ENCODE data around the gene CHST11. TPM values are rescaled to one million over a fixed set of nuclear protein-coding genes. Genes with fewer than 3 reads are reported as not detected.

Gene CHST11
- total RNA-seq, 2 donors from 2014 or later: 2.9 to 4.9 TPM

DNA sequence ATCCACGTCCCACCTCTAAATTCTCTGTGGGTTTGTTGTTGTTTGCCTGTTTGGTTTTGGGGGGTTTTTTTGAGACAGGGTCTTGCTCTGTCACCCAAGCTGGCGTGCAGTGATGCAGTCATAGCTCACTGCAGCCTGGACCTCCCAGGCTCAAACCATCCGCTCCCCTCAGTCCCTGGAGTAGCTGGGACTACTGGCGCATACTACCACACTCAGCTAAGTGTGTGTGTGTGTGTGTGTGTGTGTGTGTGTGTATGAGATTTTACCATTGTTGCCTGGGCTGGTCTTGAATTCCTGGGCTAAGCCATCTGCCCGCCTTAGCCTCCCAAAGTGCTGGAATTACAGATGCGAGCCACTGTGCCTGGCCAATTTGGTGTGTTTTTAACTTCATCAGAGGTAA, 265.2 kb downstream of the CHST11 start:
- Histone ChIP-seq H3K27me3 (no peaks in the 10 kb centered on the region), H3K4me1 (no peaks in the 10 kb centered on the region), H3K36me3 (no peaks in the 10 kb centered on the region), H3K9ac (ENCODE audit: low read depth in 2 of 2, low read length in 2 of 2) (no peak overlapping the region), H3K27ac (no peak overlapping the region), H3K9me3 (no peaks in the 10 kb centered on the region), H3K4me3 (no peak overlapping the region)
- intact Hi-C loops (cut with DNase I): no loop called here
- TF ChIP-seq, protein P1, sequence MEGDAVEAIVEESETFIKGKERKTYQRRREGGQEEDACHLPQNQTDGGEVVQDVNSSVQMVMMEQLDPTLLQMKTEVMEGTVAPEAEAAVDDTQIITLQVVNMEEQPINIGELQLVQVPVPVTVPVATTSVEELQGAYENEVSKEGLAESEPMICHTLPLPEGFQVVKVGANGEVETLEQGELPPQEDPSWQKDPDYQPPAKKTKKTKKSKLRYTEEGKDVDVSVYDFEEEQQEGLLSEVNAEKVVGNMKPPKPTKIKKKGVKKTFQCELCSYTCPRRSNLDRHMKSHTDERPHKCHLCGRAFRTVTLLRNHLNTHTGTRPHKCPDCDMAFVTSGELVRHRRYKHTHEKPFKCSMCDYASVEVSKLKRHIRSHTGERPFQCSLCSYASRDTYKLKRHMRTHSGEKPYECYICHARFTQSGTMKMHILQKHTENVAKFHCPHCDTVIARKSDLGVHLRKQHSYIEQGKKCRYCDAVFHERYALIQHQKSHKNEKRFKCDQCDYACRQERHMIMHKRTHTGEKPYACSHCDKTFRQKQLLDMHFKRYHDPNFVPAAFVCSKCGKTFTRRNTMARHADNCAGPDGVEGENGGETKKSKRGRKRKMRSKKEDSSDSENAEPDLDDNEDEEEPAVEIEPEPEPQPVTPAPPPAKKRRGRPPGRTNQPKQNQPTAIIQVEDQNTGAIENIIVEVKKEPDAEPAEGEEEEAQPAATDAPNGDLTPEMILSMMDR (IDR thresholded peaks at IDR 0.05): no peak
- DNase-seq: no peak

DNA sequence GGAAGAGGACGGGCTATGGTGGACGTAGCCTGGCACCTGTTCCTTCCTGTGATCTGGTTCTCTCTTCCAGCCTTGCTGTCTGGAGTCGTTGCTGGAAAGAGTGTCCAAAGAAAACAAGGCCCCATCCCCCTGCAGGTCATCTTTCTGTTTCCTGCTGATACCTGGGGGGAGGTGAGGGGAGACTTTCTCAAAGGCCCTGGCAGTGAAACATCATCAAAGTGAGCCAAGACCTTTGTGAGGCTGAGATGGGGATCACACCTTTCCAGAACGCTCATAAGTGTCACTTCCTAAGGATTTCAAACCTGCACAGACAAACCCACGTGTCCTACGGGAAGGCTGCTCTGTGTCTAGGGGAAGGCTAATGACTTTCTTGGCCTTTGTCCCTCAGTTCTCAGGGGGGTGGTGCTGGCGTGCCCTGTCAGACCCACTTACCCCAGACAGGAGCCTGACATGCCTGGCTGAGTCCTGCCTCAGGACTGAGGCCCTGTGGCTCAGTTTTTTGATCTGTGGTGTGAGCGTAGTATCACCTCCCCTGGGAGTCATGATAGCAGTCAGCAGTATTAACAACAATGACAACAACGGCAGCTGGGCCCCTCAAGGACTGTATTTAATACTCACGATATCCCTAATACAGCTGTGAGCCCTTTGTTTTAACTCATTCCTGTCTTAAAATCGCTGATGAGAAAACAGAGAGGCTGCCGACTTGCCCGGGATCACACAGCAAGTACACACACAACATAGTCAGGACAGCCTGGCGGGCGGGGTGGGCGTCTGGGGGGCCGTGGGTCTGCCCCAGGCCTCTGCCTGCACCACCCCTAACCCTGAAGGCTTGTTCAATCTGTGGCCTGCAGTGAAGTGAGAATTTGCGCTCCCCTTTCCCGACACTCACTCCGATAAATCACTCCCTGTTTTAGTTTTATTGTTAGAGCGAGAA, 266.1 kb downstream of the CHST11 start:
- H3K27ac ChIP-seq: no peak overlapping the region
- H3K9ac ChIP-seq (ENCODE audit: low read depth in 2 of 2, low read length in 2 of 2): no peak overlapping the region
- H3K36me3 ChIP-seq: no peaks in the 10 kb centered on the region
- intact Hi-C loops (cut with DNase I): no loop called here
- H3K9me3 ChIP-seq: no peaks in the 10 kb centered on the region
- TF ChIP-seq, protein P1 (IDR thresholded peaks at IDR 0.05): no peak
- no peaks in the 10 kb centered on the region for H3K4me1 ChIP-seq
- no peak for DNase-seq
- H3K4me3 ChIP-seq: no peak overlapping the region
- H3K27me3 ChIP-seq: no peaks in the 10 kb centered on the region

DNA sequence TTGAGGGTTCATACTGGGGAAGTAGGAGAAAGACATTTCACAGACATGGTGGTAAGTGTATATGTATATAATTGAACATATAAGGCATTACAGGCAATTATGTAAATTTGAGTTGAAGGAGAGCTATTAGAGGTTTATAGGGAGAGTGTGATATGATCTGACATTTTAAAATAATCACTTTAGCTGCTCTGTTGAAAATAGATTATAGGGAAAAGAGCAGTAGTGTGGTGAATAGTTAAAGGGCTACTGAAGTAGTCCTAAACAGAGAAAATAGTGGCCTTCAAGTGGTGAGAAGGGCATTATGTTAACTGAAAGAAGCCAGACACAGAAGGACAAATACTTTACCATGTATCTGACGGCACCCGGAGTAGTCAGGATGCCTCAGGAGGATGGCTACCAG, 267.1 kb downstream of the CHST11 start:
- Histone ChIP-seq H3K9me3 (no peaks in the 10 kb centered on the region), H3K27me3 (no peaks in the 10 kb centered on the region), H3K4me1 (no peaks in the 10 kb centered on the region), H3K4me3 (no peak overlapping the region), H3K9ac (ENCODE audit: low read depth in 2 of 2, low read length in 2 of 2) (no peak overlapping the region), H3K27ac (no peak overlapping the region), H3K36me3 (no peaks in the 10 kb centered on the region)
- DNase-seq: no peak
- TF ChIP-seq, protein P1 (IDR thresholded peaks at IDR 0.05): no peak
- intact Hi-C loops (cut with DNase I): no loop called here

DNA sequence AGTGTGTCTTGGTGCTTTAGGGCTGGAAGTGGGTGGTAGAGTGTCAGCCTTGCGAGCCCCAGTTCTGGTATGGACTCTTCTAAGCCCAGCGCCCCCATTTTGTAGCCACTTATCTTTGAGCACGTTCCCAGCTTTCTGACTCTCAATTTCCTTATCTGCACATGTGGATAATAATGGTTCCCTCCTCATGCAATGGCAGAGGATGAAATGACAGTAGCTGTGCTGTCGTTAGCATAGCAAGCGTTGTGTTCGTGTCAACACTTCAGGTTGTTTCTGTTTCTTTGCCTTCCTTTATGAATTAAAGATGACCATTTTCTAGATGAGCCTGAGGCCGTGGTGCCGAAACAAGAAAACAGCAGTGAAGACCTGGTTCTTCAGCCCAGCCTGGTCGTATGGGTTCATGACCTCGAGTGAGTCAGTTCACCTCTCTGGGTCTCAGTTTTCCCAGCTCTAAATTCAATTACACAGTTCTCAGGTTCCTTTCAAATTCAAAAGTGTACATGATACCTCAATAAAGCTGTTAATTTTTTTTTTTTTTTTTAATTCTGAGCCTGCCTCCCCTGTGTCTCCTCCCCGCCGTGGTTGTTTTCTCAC, 268.3 kb downstream of the CHST11 start:
- intact Hi-C loops (cut with DNase I): no loop called here
- no peak for DNase-seq

DNA sequence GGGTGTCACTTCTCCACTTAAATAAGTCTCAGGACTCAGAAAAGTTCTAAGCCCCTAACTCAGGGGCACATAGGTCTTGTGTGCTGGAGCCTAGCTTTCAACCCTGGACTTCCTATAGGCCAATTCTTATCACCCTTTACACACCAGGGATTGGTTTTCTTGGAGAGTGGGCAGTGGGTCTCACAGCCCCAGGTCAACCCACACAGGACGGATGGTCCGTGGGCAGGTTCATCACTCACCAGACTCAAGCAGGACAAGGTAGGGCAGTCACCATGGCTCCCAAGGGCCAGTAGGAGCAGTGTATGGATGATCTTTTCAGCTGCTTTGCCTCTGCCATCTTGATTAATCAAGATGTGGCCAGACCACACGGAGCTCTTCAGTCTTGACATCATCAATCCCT, 268.9 kb downstream of the CHST11 start:
- Histone ChIP-seq H3K4me1 (no peaks in the 10 kb centered on the region), H3K4me3 (no peak overlapping the region), H3K27me3 (no peaks in the 10 kb centered on the region), H3K9ac (ENCODE audit: low read depth in 2 of 2, low read length in 2 of 2) (no peak overlapping the region), H3K9me3 (no peaks in the 10 kb centered on the region), H3K36me3 (no peaks in the 10 kb centered on the region), H3K27ac (no peak overlapping the region)
- TF ChIP-seq, protein P1 (IDR thresholded peaks at IDR 0.05): no peak
- intact Hi-C loops (cut with DNase I): no loop called here
- DNase-seq: no peak

More for the DNA sequence above, 268.3 kb downstream of the CHST11 start:
- Histone ChIP-seq H3K27ac (no peak overlapping the region), H3K4me3 (no peak overlapping the region), H3K36me3 (no peaks in the 10 kb centered on the region), H3K9me3 (no peaks in the 10 kb centered on the region), H3K27me3 (no peaks in the 10 kb centered on the region), H3K4me1 (no peaks in the 10 kb centered on the region), H3K9ac (ENCODE audit: low read depth in 2 of 2, low read length in 2 of 2) (no peak overlapping the region)
- TF ChIP-seq, protein P1 (IDR thresholded peaks at IDR 0.05): no peak
